H9 (cell line): ENCODE results near the gene KRT9. TPM values are rescaled to one million over a fixed set of nuclear protein-coding genes. Genes with fewer than 3 reads are reported as not detected.

ENCODE experiments used
- DNase-seq: peaks from one replicate; pipeline ENCODE4 v3.0.0-alpha.2; 2017
- H2AFZ ChIP-seq: one replicate; pipeline ENCODE4 v1.6.1; 2013; ENCODE audit warnings: mild to moderate bottlenecking, low read length, control low read depth, moderate library complexity
- H2AK5ac ChIP-seq: 2 replicates; pipeline ENCODE4 v1.6.1; 2013; ENCODE audit warnings: low read length, control low read depth, mixed read lengths; ENCODE audit not compliant: insufficient read length
- H2BK120ac ChIP-seq: one replicate; pipeline ENCODE4 v1.6.1; 2013; ENCODE audit warnings: low read depth, mild to moderate bottlenecking, low read length, control low read depth, inconsistent platforms; ENCODE audit not compliant: poor library complexity, severe bottlenecking
- H2BK12ac ChIP-seq: 2 replicates; pipeline ENCODE4 v1.6.1; 2013; ENCODE audit warnings: low read length, control low read depth, mixed read lengths, low read depth; ENCODE audit not compliant: insufficient read length
- H2BK15ac ChIP-seq: 2 replicates; pipeline ENCODE4 v1.6.1; 2013; ENCODE audit warnings: low read depth, low read length, control low read depth
- H2BK20ac ChIP-seq: one replicate; pipeline ENCODE4 v1.6.1; 2013; ENCODE audit warnings: low read depth, mild to moderate bottlenecking, low read length, control low read depth, inconsistent platforms; ENCODE audit not compliant: poor library complexity, severe bottlenecking
- H2BK5ac ChIP-seq: 2 replicates; pipeline ENCODE4 v1.6.1; 2013; ENCODE audit warnings: low read length, control low read depth, mixed read lengths; ENCODE audit not compliant: insufficient read length
- H3K14ac ChIP-seq: 2 replicates; pipeline ENCODE4 v1.6.1; 2013; ENCODE audit warnings: low read length, control low read depth; ENCODE audit not compliant: insufficient read depth
- H3K18ac ChIP-seq: 2 replicates; pipeline ENCODE4 v1.6.1; 2013; ENCODE audit warnings: low read depth, mild to moderate bottlenecking, mixed read lengths, low read length, control low read depth; ENCODE audit not compliant: insufficient read length
- H3K23ac ChIP-seq: 2 replicates; pipeline ENCODE4 v1.6.1; 2013; ENCODE audit warnings: low read length, control low read depth, mixed read lengths, low read depth; ENCODE audit not compliant: insufficient read length
- H3K23me2 ChIP-seq: 2 replicates; pipeline ENCODE4 v1.6.1; 2013; ENCODE audit warnings: low read depth, mild to moderate bottlenecking, mixed read lengths, low read length, control low read depth; ENCODE audit not compliant: insufficient read length, poor library complexity, severe bottlenecking
- H3K27ac ChIP-seq: 2 replicates; pipeline ENCODE4 v1.5.1; 2013; ENCODE audit warnings: low read length, control low read depth, mixed read lengths, low read depth; ENCODE audit not compliant: insufficient read length
- H3K27me3 ChIP-seq: 2 replicates; pipeline ENCODE4 v1.6.1; 2013; ENCODE audit warnings: low read length, control low read depth, inconsistent platforms; ENCODE audit not compliant: insufficient read depth
- H3K4ac ChIP-seq: 2 replicates; pipeline ENCODE4 v1.6.1; 2013; ENCODE audit warnings: low read depth, mild to moderate bottlenecking, control low read depth, inconsistent platforms, low read length, moderate library complexity
- H3K4me1 ChIP-seq: 2 replicates; pipeline ENCODE4 v1.6.1; 2013; ENCODE audit warnings: low read length, control low read depth, inconsistent platforms; ENCODE audit not compliant: insufficient read depth
- H3K4me2 ChIP-seq: 2 replicates; pipeline ENCODE4 v1.6.1; 2013; ENCODE audit warnings: low read length, control low read depth, mixed read lengths; ENCODE audit not compliant: insufficient read length, insufficient read depth
- H3K56ac ChIP-seq: 2 replicates; pipeline ENCODE4 v1.6.1; 2013; ENCODE audit warnings: low read depth, mild to moderate bottlenecking, mixed read lengths, low read length, control low read depth; ENCODE audit not compliant: insufficient read length
- H3K79me1 ChIP-seq: 2 replicates; pipeline ENCODE4 v1.6.1; 2013; ENCODE audit warnings: low read depth, mild to moderate bottlenecking, moderate library complexity, low read length, control low read depth, inconsistent platforms; ENCODE audit not compliant: insufficient read depth, poor library complexity, severe bottlenecking
- H3K79me2 ChIP-seq: 2 replicates; pipeline ENCODE4 v1.6.1; 2013; ENCODE audit warnings: low read length, control low read depth, inconsistent platforms; ENCODE audit not compliant: insufficient read depth
- H3K9ac ChIP-seq: 2 replicates; pipeline ENCODE4 v1.6.1; 2013; ENCODE audit warnings: low read length, control low read depth, mixed read lengths; ENCODE audit not compliant: insufficient read length; ENCODE audit errors: extremely low read depth
- H3K9me3 ChIP-seq: one replicate; pipeline ENCODE4 v1.6.1; 2013; ENCODE audit warnings: low read depth, low read length, inconsistent platforms; ENCODE audit not compliant: control insufficient read depth
- H3T11ph ChIP-seq: one replicate; pipeline ENCODE4 v1.6.1; 2013; ENCODE audit warnings: mild to moderate bottlenecking, low read length, control low read depth, inconsistent platforms
- H4K20me1 ChIP-seq: one replicate; pipeline ENCODE4 v1.6.1; 2013; ENCODE audit not compliant: control insufficient read depth, insufficient read length, insufficient read depth
- H4K5ac ChIP-seq: 2 replicates; pipeline ENCODE4 v1.6.1; 2013; ENCODE audit warnings: low read depth, mild to moderate bottlenecking, mixed read lengths, low read length, control low read depth; ENCODE audit not compliant: insufficient read length
- H4K8ac ChIP-seq: replicated peaks from 2 replicates; pipeline ENCODE4 v1.6.1; 2013; ENCODE audit warnings: low read length, control low read depth, mixed read lengths, low read depth; ENCODE audit not compliant: insufficient read length
- H4K91ac ChIP-seq: 2 replicates; pipeline ENCODE4 v1.6.1; 2013; ENCODE audit warnings: low read depth, mild to moderate bottlenecking, moderate library complexity, mixed read lengths, low read length, control low read depth; ENCODE audit not compliant: insufficient read length
- H3K27ac Mint-ChIP-seq, 3 experiments: 2 replicates in 2 of 3; 3 replicates in 1 of 3; pipeline ENCODE4 v1.8.0; 2020 to 2021; ENCODE audit warnings: mixed read lengths in 3 of 3, mild to moderate bottlenecking in 1 of 3, moderate library complexity in 1 of 3
- H3K27me3 Mint-ChIP-seq: 2 replicates; pipeline ENCODE4 v1.8.0; 2021; ENCODE audit warnings: low read depth, mild to moderate bottlenecking, moderate library complexity, mixed read lengths
- H3K36me3 Mint-ChIP-seq, 3 experiments: 2 replicates in 2 of 3; 3 replicates in 1 of 3; pipeline ENCODE4 v1.8.0; 2020 to 2021; ENCODE audit warnings: low read depth in 3 of 3, mixed read lengths in 3 of 3; ENCODE audit not compliant: insufficient read depth in 1 of 3
- H3K4me1 Mint-ChIP-seq, 2 experiments: 2 replicates each; pipeline ENCODE4 v1.8.0; 2020; ENCODE audit warnings: mixed read lengths in 2 of 2
- H3K4me3 Mint-ChIP-seq, 2 experiments: 2 replicates in 1 of 2; 3 replicates in 1 of 2; pipeline ENCODE4 v1.8.0; 2020 to 2021; ENCODE audit warnings: mild to moderate bottlenecking in 2 of 2, mixed read lengths in 2 of 2, moderate library complexity in 1 of 2
- H3K9me3 Mint-ChIP-seq, 2 experiments: 2 replicates in 1 of 2; 3 replicates in 1 of 2; pipeline ENCODE4 v1.8.0; 2020; ENCODE audit warnings: mild to moderate bottlenecking in 2 of 2, mixed read lengths in 2 of 2, moderate library complexity in 1 of 2
- WGBS: extraction: QIAGEN DNeasy Blood & Tissue Kit; methylation state at CpG from one replicate; pipeline ENCODE4 v1.1.7; 2013; ENCODE audit warnings: missing lambda C conversion rate, low lambda C conversion rate, mixed read lengths; ENCODE audit not compliant: insufficient read length; ENCODE audit errors: extremely low coverage; 5-methylcytosine and 5-hydroxymethylcytosine counted together
- total RNA-seq: library from RNA; stranded (reverse); gene quantifications from 2 replicates; pipeline ENCODE4 v1.2.1, GENCODE V29; 2021
- TF ChIP-seq, protein P1 (sequence below): fragments of 200-600 bp; sonication (generic); conservative IDR thresholded peaks from 3 replicates; pipeline ENCODE4 v1.8.0; 2021; ENCODE audit warnings: antibody characterized with exemption, mild to moderate bottlenecking

KRT9 gene
- total RNA-seq, 1 experiment from 2014 or later = not detected

DNA sequence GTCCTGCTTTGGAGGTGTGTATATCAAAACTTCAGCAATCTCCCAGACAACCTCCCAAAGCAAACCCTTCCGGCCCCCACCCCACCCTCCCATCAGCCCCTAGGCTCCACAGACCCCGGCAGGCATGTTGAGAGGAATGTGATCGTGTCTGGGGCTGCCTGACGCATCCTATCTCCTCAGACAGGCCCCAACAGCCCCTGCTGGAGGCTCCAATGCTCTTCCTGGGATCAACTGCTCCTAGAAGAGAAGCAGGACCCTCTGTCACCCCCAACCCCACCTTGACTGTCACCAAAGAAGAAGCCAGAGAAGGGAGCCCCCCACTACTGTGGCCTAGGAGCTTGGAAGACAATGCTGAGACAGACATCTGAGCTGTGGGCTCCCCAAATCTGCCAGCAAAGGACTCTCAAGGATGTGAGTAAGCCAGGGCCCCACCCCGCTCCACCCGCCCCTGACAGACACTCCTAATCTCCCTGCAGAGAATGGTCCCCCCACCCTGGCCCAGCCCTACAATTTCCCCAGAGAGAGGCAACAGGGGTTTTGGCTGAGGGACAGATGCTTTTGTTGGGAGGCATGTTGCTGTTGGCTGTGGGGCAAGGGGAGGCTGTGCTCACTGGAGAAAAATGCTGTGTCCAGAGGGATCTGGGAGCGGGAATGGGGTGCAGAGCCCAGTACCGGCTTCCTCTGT lies 16.4 kb upstream of the KRT9 start:
- H3K9me3 Mint-ChIP-seq = no peaks in the 10 kb centered on the region
- Histone ChIP-seq H4K20me1 (no peaks in the 10 kb centered on the region), H3K23me2 (no peaks in the 10 kb centered on the region), H2BK15ac (no peak overlapping the region), H2BK12ac (no peak overlapping the region), H3K9me3 (no peaks in the 10 kb centered on the region), H4K5ac (no peak overlapping the region), H4K91ac (no peak overlapping the region), H2AFZ (no peak overlapping the region), H4K8ac (no peak overlapping the region), H3K9ac (no peak overlapping the region), H3K4ac (no peak overlapping the region), H2AK5ac (no peak overlapping the region), H2BK120ac (no peak overlapping the region), H3K27ac (no peak overlapping the region), H3K4me1 (no peaks in the 10 kb centered on the region), H2BK5ac (no peak overlapping the region), H3K27me3 (no peaks in the 10 kb centered on the region), H3K23ac (no peak overlapping the region), H3K79me1 (no peaks in the 10 kb centered on the region), H3K4me2 (no peak overlapping the region), H3K79me2 (no peaks in the 10 kb centered on the region; the same call in 1 of the 2 replicates), H3K56ac (no peak overlapping the region), H3K14ac (no peak overlapping the region), H3T11ph (no peak overlapping the region), H2BK20ac (no peak overlapping the region), H3K18ac (no peak overlapping the region)
- peaks cover 12 to 21% of the 10 kb centered on the region in 2 experiments for H3K4me1 Mint-ChIP-seq
- WGBS = no CpG with 5 or more reads among the region's 8 CpGs
- no peak for DNase-seq
- no peak overlapping the region for H3K4me3 Mint-ChIP-seq
- no peak overlapping the region for H3K27ac Mint-ChIP-seq
- H3K27me3 Mint-ChIP-seq = peaks cover 6% of the 10 kb centered on the region
- TF ChIP-seq, protein P1, sequence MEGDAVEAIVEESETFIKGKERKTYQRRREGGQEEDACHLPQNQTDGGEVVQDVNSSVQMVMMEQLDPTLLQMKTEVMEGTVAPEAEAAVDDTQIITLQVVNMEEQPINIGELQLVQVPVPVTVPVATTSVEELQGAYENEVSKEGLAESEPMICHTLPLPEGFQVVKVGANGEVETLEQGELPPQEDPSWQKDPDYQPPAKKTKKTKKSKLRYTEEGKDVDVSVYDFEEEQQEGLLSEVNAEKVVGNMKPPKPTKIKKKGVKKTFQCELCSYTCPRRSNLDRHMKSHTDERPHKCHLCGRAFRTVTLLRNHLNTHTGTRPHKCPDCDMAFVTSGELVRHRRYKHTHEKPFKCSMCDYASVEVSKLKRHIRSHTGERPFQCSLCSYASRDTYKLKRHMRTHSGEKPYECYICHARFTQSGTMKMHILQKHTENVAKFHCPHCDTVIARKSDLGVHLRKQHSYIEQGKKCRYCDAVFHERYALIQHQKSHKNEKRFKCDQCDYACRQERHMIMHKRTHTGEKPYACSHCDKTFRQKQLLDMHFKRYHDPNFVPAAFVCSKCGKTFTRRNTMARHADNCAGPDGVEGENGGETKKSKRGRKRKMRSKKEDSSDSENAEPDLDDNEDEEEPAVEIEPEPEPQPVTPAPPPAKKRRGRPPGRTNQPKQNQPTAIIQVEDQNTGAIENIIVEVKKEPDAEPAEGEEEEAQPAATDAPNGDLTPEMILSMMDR = no peak
- no peaks in the 10 kb centered on the region for H3K36me3 Mint-ChIP-seq
